ENCODE measurements around the gene RNF187. TPM values are rescaled to one million over a fixed set of nuclear protein-coding genes. Genes with fewer than 3 reads are reported as not detected.

RNF187 gene
- total and polyA plus RNA-seq, 2 of the 4 experiments (the other 2 are of a cell fraction) = 14.0 to 55.4 TPM

GRCh38 chr1:228455715-228456114 is 31.5 kb upstream of the RNF187 start:
- Histone ChIP-seq H3K4me3 (ENCODE audit: insufficient read depth, low read depth, low read length) (no peak overlapping the region), H3K27me3 (ENCODE audit: control insufficient read depth, insufficient read depth, low read length) (no peaks in the 10 kb centered on the region), H3K18ac (ENCODE audit: low read depth, low read length) (no peak overlapping the region), H4K91ac (ENCODE audit: insufficient read depth, low read depth, low read length) (no peak overlapping the region), H2BK15ac (ENCODE audit: low read depth, low read length) (no peak overlapping the region), H3K27ac (ENCODE audit: insufficient read depth, low read length) (no peak overlapping the region), H3K4ac (ENCODE audit: low read depth, low read length) (no peak overlapping the region), H3K79me1 (ENCODE audit: low read depth in 1 of 2, low read length in 2 of 2) (peaks cover 11 to 22% of the 10 kb centered on the region in 2 experiments), H3K23ac (ENCODE audit: low read depth, low read length) (no peak overlapping the region), H3K56ac (ENCODE audit: extremely low read depth, insufficient read depth, low read length) (no peak overlapping the region), H2BK5ac (ENCODE audit: low read depth, low read length, poor library complexity, severe bottlenecking) (no peak overlapping the region), H3K9me1 (ENCODE audit: insufficient read depth, low read length) (no peaks in the 10 kb centered on the region), H2BK120ac (ENCODE audit: low read depth, low read length) (no peak overlapping the region), H2AK9ac (replicated peaks; ENCODE audit: low read depth, low read length, poor library complexity) (no peak overlapping the region), H2BK20ac (ENCODE audit: low read depth, low read length) (no peak overlapping the region), H2AK5ac (ENCODE audit: low read depth, low read length) (no peak overlapping the region), H4K20me1 (ENCODE audit: insufficient read depth, low read length) (peaks cover 3% of the 10 kb centered on the region), H3K4me2 (ENCODE audit: low read depth, low read length) (0 out of 2 replicates have a peak overlapping the region, but pooled peaks have one; percentile 30), H3K9me3 (ENCODE audit: control insufficient read depth, insufficient read depth, low read length) (no peaks in the 10 kb centered on the region), H4K5ac (ENCODE audit: low read depth, low read length) (no peak overlapping the region), H2AFZ (replicated peaks; ENCODE audit: low read length, poor library complexity) (no peak overlapping the region), H3K14ac (replicated peaks; ENCODE audit: low read depth, low read length) (no peak overlapping the region), H3K9ac (ENCODE audit: low read depth, low read length) (no peak overlapping the region; the same call in 1 of the 2 replicates), H4K8ac (ENCODE audit: low read depth in 2 of 2, low read length in 2 of 2) (no peak overlapping the region), H3K36me3 (ENCODE audit: control insufficient read depth, insufficient read depth, low read length) (no peaks in the 10 kb centered on the region), H3K4me1 (ENCODE audit: control insufficient read depth, insufficient read depth, low read length) (0 out of 2 replicates have a peak, but pooled peaks cover 2% of the 10 kb centered on the region)
- peak; percentile 31 for DNase-seq
- dilution Hi-C loops (cut with HindIII; ENCODE audit: low sequenced_read_pairs, unreplicated experiment) = no loop called here
- TF ChIP-seq USF2 (IDR thresholded peaks at IDR 0.05; ENCODE audit: low read depth, low read length) = no peak
- TF ChIP-seq RAD21 (IDR thresholded peaks at IDR 0.05; ENCODE audit: low read length) = peak; percentile 44
- peak; percentile 30 for TF ChIP-seq SMC3 (IDR thresholded peaks at IDR 0.05; ENCODE audit: low read depth, low read length)
- no peak for TF ChIP-seq MAFK (IDR thresholded peaks at IDR 0.05; ENCODE audit: low read depth, low read length)
- peak; percentile 41 for TF ChIP-seq CTCF (conservative IDR thresholded peaks at IDR 0.05; ENCODE audit: low read depth, low read length)
- CTCF ChIA-PET = interaction anchor here (0.6 kb wide), 3 partner anchors 43 to 198 kb away, joined by 3 to 4 read pairs (median 3); no protein-coding TSS in a partner anchor
- BruUV-seq (replicated peaks) = no TSS peak
- in situ Hi-C loops (cut with MboI; ENCODE audit: low sequenced_read_pairs) = no loop called here
- no peak for ATAC-seq (ENCODE audit: low read depth)
- intact Hi-C loops (cut with micrococcal nuclease) = loop anchor here (2.0 to 5.0 kb wide), 4 partner anchors 78 to 325 kb away; no protein-coding TSS in a partner anchor
- POLR2A ChIA-PET (ENCODE audit: unreplicated experiment) = interaction anchor here (0.6 kb wide), 1 partner anchor 332 kb away, joined by 3 read pairs; no protein-coding TSS in a partner anchor
- WGBS, 2 experiments (ENCODE audit: extremely low coverage in 2 of 2, insufficient read length in 1 of 2) = no CpG with 5 or more reads among the region's 1 CpG
